Measurements from ENCODE around the gene NOP14. TPM values are rescaled to one million over a fixed set of nuclear protein-coding genes. Genes with fewer than 3 reads are reported as not detected.

Gene NOP14
- total and polyA plus RNA-seq, 2 of the 8 experiments (the other 6 are each of a cell fraction or from before 2014, with no cell fraction given), result 8.6 to 45.3 TPM

GRCh38 chr4:2963175-2963965 lies at the start of gene NOP14, which contains the start of gene GRK4 (continued):
- peak; percentile 83; the same call in 1 of the 2 replicates for TF ChIP-seq SP4 (IDR thresholded peaks at IDR 0.05; ENCODE audit: low read length)
- TF ChIP-seq CTCF (IDR thresholded peaks at IDR 0.05; ENCODE audit: control extremely low read depth in 1 of 3, insufficient read depth in 1 of 3, low read depth in 1 of 3, low read length in 3 of 3), result no peak; a peak in 1 of 4 replicates
- peak; percentile 71 for TF ChIP-seq ASH2L (IDR thresholded peaks at IDR 0.05; ENCODE audit: low read length)
- TF ChIP-seq SAP30 (IDR thresholded peaks at IDR 0.05; ENCODE audit: insufficient read depth, insufficient replicate concordance, low read length), result no peak
- peak; percentile 63 for TF ChIP-seq TAF7 (optimal IDR thresholded peaks at IDR 0.05; ENCODE audit: borderline replicate concordance, low read depth, low read length)
- no peak for TF ChIP-seq CEBPB (IDR thresholded peaks at IDR 0.05; ENCODE audit: low read depth, low read length)
- no peak for TF ChIP-seq EGR1 (IDR thresholded peaks at IDR 0.05; ENCODE audit: borderline replicate concordance, low read depth, low read length)
- TF ChIP-seq E2F6 (IDR thresholded peaks at IDR 0.05), result peak; percentile 99
- TF ChIP-seq HDAC2 (IDR thresholded peaks at IDR 0.05; ENCODE audit: borderline replicate concordance in 1 of 2, low read depth in 2 of 2, low read length in 2 of 2), result peak in 1 of 2 experiments; percentile 43; a peak in 1 of 4 replicates
- no peak for TF ChIP-seq POU5F1 (IDR thresholded peaks at IDR 0.05; ENCODE audit: low read depth, low read length)
- no peak for TF ChIP-seq HDAC6 (IDR thresholded peaks at IDR 0.05; ENCODE audit: low read depth, low read length)
- no peak for TF ChIP-seq SIRT6 (IDR thresholded peaks at IDR 0.05; ENCODE audit: low read length)
- TF ChIP-seq BACH1 (IDR thresholded peaks at IDR 0.05; ENCODE audit: low read length), result no peak
- TF ChIP-seq JUND (IDR thresholded peaks at IDR 0.05; ENCODE audit: low read length), result no peak; the same call in 1 of the 2 replicates
- peak; percentile 99 for TF ChIP-seq CHD2 (IDR thresholded peaks at IDR 0.05; ENCODE audit: low read length)
- TF ChIP-seq CREB1 (IDR thresholded peaks at IDR 0.05), result peak; percentile 81
- TF ChIP-seq SUZ12 (IDR thresholded peaks at IDR 0.05; ENCODE audit: low read length), result no peak
- TF ChIP-seq RFX5 (IDR thresholded peaks at IDR 0.05; ENCODE audit: borderline replicate concordance, low read depth, low read length), result no peak
- TF ChIP-seq TCF12 (IDR thresholded peaks at IDR 0.05; ENCODE audit: low read depth, low read length), result 0 out of 2 replicates have a peak, but pooled peaks have one; percentile 7
- 0 out of 2 replicates have a peak, but pooled peaks have one; percentile 39 for TF ChIP-seq ATF3 (IDR thresholded peaks at IDR 0.05; ENCODE audit: insufficient read depth, low read depth, low read length)
- no peak for TF ChIP-seq FOSL1 (IDR thresholded peaks at IDR 0.05; ENCODE audit: insufficient read depth, low read depth, low read length)
